ENCODE data around the gene C14orf119. TPM values are rescaled to one million over a fixed set of nuclear protein-coding genes. Genes with fewer than 3 reads are reported as not detected.

C14orf119 gene
- total RNA-seq, 1 experiment from 2014 or later = 46.8 TPM

DNA sequence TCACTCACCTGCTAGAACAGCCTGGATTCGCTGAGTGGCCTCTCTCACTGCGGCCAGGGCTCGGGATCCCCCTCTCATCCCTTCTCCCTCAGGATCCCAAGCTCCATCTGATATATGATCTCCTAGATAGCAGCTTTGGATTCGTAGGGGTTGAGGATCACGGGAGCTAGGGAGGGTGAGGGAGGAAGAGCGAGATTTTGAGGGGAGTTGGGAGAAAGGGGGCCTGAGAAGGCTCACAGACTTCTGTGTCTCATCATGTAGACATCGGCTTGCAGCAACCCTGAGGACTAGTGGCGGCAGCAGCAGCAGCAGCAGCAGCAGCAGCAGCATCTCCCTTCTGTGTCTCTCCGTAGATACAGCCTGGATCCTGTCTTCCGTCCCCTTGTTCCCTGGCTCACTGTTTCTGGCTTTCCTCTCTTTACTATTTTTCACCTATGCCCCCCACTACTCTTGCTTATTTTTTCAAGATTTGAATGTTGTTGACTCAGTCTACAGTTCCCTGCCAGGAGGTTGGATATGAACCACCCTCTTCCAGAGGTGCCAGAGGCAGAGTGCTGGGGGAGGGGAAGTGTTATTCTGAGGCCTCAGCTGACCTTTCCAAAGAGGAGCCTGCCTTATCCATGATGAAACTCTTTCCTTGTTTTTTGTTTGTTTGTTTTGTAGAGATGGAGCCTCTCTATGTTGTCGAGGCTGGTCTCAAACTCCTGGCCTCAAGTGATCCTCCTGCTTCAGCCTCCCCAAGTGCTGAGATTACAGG, 9.5 kb downstream of the C14orf119 start, which contains the start of gene CIROP:
CIROP (minus strand) TSS at position 399 of the 757 bp plus-strand sequence; CDS start at position 330, 69 bp downstream.
- no peaks in the 10 kb centered on the region for H3K79me2 ChIP-seq (ENCODE audit: insufficient read depth, low read length)
- H3K9me3 ChIP-seq (ENCODE audit: control insufficient read depth in 1 of 2, insufficient read depth in 1 of 2, low read depth in 1 of 2, low read length in 2 of 2) = no peaks in the 10 kb centered on the region
- no peak within 1 kb of the TSS for H2AFZ ChIP-seq (ENCODE audit: low read depth, low read length, poor library complexity, severe bottlenecking)
- H3K4me2 ChIP-seq (ENCODE audit: low read length) = no peak within 1 kb of the TSS
- ATAC-seq = no peak
- no peaks in the 10 kb centered on the region; the same call in 1 of the 2 replicates for H3K27me3 ChIP-seq (ENCODE audit: insufficient read depth, low read length)
- POLR2A ChIA-PET = interaction anchor here (1.5 kb wide), 1 partner anchor 10 kb away, joined by 7 read pairs; the partner anchor contains the start of genes ACIN1 and C14orf119
- RAD21 ChIA-PET (ENCODE audit: low non-redundant PET in 1 of 2, low total read pairs in 2 of 2, uncharacterized antibody in 2 of 2, unreplicated experiment in 2 of 2) = no interaction called here
- no peak within 1 kb of the TSS for H3K9ac ChIP-seq (ENCODE audit: low read length)
- no peak for DNase-seq (ENCODE audit: low read depth, low spot score)
- no peaks in the 10 kb centered on the region for H3K9me2 ChIP-seq (ENCODE audit: insufficient read depth)
- CTCF ChIA-PET = interaction anchor here (0.9 to 1.1 kb wide), 2 partner anchors 15 to 36 kb away, joined by 3 read pairs; no protein-coding TSS in a partner anchor
- intact Hi-C loops (cut with micrococcal nuclease) = no loop called here
- BruUV-seq (replicated peaks) = no TSS peak
- TF ChIP-seq EZH2 (IDR thresholded peaks at IDR 0.05) (no peak), SRF (IDR thresholded peaks at IDR 0.05; ENCODE audit: low read depth) (no peak), CEBPB (IDR thresholded peaks at IDR 0.05; ENCODE audit: low read depth) (no peak), SIN3A (IDR thresholded peaks at IDR 0.05; ENCODE audit: low read depth) (no peak), ZFX (IDR thresholded peaks at IDR 0.05) (no peak), POLR2A (IDR thresholded peaks at IDR 0.05; ENCODE audit: borderline replicate concordance, extremely low read depth, insufficient read depth, insufficient read length) (no peak), POLR2AphosphoS5 (IDR thresholded peaks at IDR 0.05; ENCODE audit: low read depth, low read length) (no peak), ZNF274 (IDR thresholded peaks at IDR 0.05; ENCODE audit: low read depth, low read length) (no peak)
- H3K36me3 ChIP-seq (ENCODE audit: control insufficient read depth in 1 of 2, insufficient read depth in 2 of 2, low read length in 2 of 2) = no peaks in the 10 kb centered on the region
- no peaks in the 10 kb centered on the region for H4K20me1 ChIP-seq (ENCODE audit: insufficient read depth)
- H3K4me1 ChIP-seq (ENCODE audit: control insufficient read depth in 1 of 2, insufficient read depth in 2 of 2, low read length in 2 of 2) = no peaks in the 10 kb centered on the region
- H3K27ac ChIP-seq (ENCODE audit: low read depth, low read length) = no peak within 1 kb of the TSS
- no peak within 1 kb of the TSS for H3K4me3 ChIP-seq (replicated peaks in 1 of 2; ENCODE audit: low read depth in 1 of 2, low read length in 2 of 2)

DNA sequence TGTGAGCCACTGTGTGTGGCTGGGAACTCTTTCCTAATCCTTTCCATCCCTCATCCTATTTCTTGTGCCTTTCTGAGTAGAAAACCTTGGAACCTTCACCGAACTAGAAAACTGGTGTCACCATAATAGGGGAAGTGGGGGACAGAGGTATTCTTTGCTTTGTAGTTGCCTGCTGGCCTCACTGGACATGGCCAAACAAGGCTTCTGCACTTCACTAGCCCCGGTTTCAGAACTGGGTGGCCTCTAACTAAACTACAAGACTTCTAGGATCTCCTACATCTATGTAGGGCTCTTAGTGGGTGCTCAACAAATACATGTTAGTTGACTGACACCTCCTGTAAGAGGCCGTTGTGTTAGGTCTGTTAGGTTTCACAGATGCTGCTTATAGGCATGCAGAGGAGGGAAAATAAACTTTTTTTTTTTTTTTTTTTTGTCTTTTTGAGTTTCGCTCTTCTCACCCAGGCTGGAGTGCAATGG, 10.1 kb downstream of the C14orf119 start:
- intact Hi-C loops (cut with micrococcal nuclease) = no loop called here
- Histone ChIP-seq H3K9me3 (ENCODE audit: control insufficient read depth in 1 of 2, insufficient read depth in 1 of 2, low read depth in 1 of 2, low read length in 2 of 2) (no peaks in the 10 kb centered on the region), H3K9ac (ENCODE audit: low read length) (no peak overlapping the region), H3K4me3 (replicated peaks in 1 of 2; ENCODE audit: low read depth in 1 of 2, low read length in 2 of 2) (no peak overlapping the region), H3K79me2 (ENCODE audit: insufficient read depth, low read length) (no peaks in the 10 kb centered on the region), H3K9me2 (ENCODE audit: insufficient read depth) (no peaks in the 10 kb centered on the region), H3K4me1 (ENCODE audit: control insufficient read depth in 1 of 2, insufficient read depth in 2 of 2, low read length in 2 of 2) (no peaks in the 10 kb centered on the region), H3K36me3 (ENCODE audit: control insufficient read depth in 1 of 2, insufficient read depth in 2 of 2, low read length in 2 of 2) (no peaks in the 10 kb centered on the region), H2AFZ (ENCODE audit: low read depth, low read length, poor library complexity, severe bottlenecking) (no peak overlapping the region), H3K27me3 (ENCODE audit: insufficient read depth, low read length) (peaks cover 4% of the 10 kb centered on the region; the same call in 1 of the 2 replicates), H3K27ac (ENCODE audit: low read depth, low read length) (no peak overlapping the region), H4K20me1 (ENCODE audit: insufficient read depth) (no peaks in the 10 kb centered on the region), H3K4me2 (ENCODE audit: low read length) (no peak overlapping the region)
- TF ChIP-seq TCF7L2 (IDR thresholded peaks at IDR 0.05; ENCODE audit: borderline replicate concordance, extremely low read depth, insufficient read depth, insufficient read length) (no peak), SP1 (IDR thresholded peaks at IDR 0.05; ENCODE audit: low read depth) (no peak), CBX3 (IDR thresholded peaks at IDR 0.05; ENCODE audit: low read depth) (no peak), SRF (IDR thresholded peaks at IDR 0.05; ENCODE audit: low read depth) (no peak)
- TF ChIP-seq, protein P1, sequence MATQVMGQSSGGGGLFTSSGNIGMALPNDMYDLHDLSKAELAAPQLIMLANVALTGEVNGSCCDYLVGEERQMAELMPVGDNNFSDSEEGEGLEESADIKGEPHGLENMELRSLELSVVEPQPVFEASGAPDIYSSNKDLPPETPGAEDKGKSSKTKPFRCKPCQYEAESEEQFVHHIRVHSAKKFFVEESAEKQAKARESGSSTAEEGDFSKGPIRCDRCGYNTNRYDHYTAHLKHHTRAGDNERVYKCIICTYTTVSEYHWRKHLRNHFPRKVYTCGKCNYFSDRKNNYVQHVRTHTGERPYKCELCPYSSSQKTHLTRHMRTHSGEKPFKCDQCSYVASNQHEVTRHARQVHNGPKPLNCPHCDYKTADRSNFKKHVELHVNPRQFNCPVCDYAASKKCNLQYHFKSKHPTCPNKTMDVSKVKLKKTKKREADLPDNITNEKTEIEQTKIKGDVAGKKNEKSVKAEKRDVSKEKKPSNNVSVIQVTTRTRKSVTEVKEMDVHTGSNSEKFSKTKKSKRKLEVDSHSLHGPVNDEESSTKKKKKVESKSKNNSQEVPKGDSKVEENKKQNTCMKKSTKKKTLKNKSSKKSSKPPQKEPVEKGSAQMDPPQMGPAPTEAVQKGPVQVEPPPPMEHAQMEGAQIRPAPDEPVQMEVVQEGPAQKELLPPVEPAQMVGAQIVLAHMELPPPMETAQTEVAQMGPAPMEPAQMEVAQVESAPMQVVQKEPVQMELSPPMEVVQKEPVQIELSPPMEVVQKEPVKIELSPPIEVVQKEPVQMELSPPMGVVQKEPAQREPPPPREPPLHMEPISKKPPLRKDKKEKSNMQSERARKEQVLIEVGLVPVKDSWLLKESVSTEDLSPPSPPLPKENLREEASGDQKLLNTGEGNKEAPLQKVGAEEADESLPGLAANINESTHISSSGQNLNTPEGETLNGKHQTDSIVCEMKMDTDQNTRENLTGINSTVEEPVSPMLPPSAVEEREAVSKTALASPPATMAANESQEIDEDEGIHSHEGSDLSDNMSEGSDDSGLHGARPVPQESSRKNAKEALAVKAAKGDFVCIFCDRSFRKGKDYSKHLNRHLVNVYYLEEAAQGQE (IDR thresholded peaks at IDR 0.05; ENCODE audit: low read depth) = no peak
- no peak for ATAC-seq
- RAD21 ChIA-PET (ENCODE audit: low non-redundant PET in 1 of 2, low total read pairs in 2 of 2, uncharacterized antibody in 2 of 2, unreplicated experiment in 2 of 2) = no interaction called here
- DNase-seq (ENCODE audit: low read depth, low spot score) = no peak
- BruUV-seq (replicated peaks) = no TSS peak
- POLR2A ChIA-PET = interaction anchor here (1.4 kb wide), 1 partner anchor 11 kb away, joined by 5 read pairs; the partner anchor contains the start of genes ACIN1 and C14orf119
- CTCF ChIA-PET = no interaction called here

All from HCT116 (cell line).